Coronary artery (tissue), 2 donors: ENCODE results near the gene EVC2.

ENCODE experiments used
- DNase-seq: peaks from one replicate; pipeline ENCODE4 v3.0.0-alpha.2; 2017; ENCODE audit warnings: low spot score
- H3K27ac ChIP-seq, 2 donors: fragments of 200-600 bp; sonication (generic); one replicate each; pipeline ENCODE4 v1.5.1; 2016 to 2019
- H3K4me3 ChIP-seq: fragments of 200-600 bp; sonication (generic); 2 replicates; pipeline ENCODE4 v1.5.1; 2016; ENCODE audit warnings: mild to moderate bottlenecking, moderate library complexity
- TF ChIP-seq, protein P1 (sequence below): fragments of 200-600 bp; sonication (generic); IDR thresholded peaks from one replicate; pipeline ENCODE4 v1.5.1; 2019; ENCODE audit warnings: antibody characterized with exemption

EVC2 gene

DNA sequence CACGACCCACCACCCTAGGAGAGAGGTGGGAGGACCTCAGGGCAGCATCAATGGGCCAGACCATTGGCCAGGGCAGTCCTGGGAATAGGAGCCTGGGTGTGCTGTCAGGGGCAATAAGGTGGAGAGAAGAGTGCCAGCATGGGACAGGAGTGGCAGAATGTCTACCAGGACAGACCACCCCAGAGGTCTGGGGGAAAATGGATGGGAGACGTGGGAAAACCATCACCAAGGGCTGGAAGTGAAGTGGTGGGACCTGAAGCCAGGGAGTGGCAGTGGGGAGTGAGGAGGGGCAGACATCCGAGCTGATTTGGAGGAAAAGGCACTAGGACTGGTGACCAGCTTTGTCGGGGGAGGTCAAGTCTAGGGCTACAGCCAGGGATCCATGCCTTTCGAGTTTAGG, 993 bp downstream of the EVC2 start:
- TF ChIP-seq, protein P1, sequence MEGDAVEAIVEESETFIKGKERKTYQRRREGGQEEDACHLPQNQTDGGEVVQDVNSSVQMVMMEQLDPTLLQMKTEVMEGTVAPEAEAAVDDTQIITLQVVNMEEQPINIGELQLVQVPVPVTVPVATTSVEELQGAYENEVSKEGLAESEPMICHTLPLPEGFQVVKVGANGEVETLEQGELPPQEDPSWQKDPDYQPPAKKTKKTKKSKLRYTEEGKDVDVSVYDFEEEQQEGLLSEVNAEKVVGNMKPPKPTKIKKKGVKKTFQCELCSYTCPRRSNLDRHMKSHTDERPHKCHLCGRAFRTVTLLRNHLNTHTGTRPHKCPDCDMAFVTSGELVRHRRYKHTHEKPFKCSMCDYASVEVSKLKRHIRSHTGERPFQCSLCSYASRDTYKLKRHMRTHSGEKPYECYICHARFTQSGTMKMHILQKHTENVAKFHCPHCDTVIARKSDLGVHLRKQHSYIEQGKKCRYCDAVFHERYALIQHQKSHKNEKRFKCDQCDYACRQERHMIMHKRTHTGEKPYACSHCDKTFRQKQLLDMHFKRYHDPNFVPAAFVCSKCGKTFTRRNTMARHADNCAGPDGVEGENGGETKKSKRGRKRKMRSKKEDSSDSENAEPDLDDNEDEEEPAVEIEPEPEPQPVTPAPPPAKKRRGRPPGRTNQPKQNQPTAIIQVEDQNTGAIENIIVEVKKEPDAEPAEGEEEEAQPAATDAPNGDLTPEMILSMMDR, result no peak
- Histone ChIP-seq H3K4me3 (peak overlapping the region; percentile 81), H3K27ac (peak overlapping the region in 1 of 2 donors; percentile 91)
- no peak for DNase-seq

DNA sequence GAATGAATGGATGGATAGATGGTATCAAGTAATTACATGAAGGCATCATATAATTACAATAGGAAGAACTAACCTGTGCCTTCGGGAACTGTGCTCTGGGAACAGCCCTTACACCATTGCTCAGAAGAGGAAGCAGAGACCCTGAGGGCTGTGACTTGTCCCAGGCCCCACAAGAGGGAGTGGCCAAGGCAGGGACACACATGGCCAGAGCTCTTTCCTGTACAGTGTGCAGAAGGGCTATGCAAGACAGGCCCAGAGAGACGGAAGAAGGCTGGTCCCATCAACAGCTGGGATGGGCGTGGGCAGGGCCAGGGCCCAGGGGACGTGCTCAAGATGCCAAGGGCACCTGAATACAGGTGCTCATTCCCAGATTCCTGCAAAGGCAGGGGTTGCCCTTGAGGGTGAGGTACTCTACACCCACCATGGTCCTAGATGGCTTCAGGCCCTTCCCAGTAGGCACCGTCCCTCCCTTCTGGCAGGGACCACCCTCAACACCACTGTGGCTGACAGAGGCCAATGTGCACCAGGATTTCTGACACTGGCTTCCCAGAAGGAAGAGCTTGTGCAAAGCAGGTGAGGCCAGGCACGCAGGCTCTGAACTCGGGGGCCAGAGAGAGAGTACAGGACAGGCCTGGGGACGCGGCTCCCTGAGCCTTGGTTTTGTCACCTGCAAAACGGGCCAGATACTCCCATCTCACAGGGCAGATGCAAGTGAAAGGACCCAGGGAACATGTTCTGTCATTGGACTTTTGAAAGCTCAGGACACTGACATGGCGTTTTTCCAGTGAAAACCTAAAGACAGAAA, 1.7 kb downstream of the EVC2 start:
- Histone ChIP-seq H3K4me3 (peak overlapping the region; percentile 81), H3K27ac (peak overlapping the region in 1 of 2 donors; percentile 91)
- DNase-seq, result no peak
- TF ChIP-seq, protein P1, result no peak

DNA sequence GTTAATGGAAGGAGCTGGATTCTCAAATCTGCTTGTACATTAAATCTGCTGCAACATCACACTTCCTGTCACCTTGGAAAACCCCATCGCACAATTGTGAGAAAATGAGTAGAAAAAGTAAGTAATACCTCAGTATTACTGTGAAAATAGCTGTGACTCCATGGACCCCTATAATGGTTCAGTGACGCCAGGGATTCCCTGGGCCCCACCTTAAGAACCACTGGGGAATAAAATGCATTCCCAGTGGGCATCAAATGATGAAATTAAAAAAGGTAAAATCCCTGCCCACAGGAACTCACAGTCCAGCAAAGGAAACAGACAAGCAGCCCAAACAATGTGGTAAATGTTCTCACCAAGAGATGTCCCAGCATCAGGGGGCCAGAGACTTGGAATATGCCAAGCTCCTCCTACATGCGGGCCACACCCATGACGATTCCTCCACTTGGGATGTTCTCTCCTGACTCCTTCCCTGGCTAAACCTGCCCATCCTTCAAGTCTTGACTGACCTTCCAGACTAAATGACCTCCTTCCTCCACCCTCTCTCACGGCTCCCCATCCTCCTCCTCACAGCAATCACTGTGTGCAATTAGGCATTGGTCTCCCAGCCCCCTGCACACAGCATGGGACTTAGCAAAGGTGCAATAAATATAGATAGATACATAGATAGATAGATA, 2.6 kb downstream of the EVC2 start:
- Histone ChIP-seq H3K4me3 (no peak overlapping the region), H3K27ac (peak overlapping the region in 1 of 2 donors; percentile 44)
- TF ChIP-seq, protein P1, result no peak
- no peak for DNase-seq

DNA sequence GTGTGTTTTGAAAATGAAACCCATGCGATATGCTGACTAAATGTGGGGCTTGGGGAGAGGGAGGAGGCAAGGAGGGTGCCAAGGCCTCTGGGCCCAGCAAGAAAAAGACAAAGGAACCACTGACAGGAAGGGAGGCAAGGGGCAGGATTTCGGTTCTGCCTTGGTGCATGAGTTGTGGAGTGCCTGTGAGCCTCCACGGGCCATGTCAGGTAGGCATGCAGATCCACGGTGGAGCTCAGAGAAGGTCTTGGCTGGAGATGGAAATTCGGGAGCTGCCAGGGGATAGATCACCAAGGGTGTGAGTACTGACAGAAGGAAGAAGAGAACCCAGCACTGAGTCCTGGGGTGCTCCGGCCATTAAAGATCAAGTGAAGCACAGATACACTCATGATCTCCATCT, 4.1 kb downstream of the EVC2 start:
- TF ChIP-seq, protein P1, result no peak
- Histone ChIP-seq H3K4me3 (no peak overlapping the region), H3K27ac (no peak overlapping the region)
- DNase-seq, result no peak

DNA sequence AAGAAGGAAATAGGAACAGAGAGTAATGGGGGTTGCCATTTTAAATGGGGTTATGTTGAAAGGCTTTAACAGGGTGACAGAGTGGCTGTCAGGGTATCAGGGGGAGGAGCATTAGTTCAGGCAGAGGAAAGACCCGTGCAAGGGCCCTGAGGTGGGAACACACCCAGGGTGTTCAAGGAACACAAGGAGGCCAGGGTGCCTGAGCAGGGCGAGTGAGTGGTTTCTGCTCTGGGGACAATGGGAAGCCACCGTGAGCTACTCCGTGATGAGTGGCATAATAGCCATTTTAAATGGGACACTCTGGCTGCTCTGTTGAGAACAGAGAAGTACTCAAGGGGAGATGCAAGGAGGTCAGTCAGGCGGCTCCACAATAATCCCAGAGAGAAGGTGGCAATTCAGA, 4.5 kb downstream of the EVC2 start:
- TF ChIP-seq, protein P1, result no peak
- H3K27ac ChIP-seq, result no peak overlapping the region
- no peak overlapping the region for H3K4me3 ChIP-seq
- DNase-seq, result no peak

DNA sequence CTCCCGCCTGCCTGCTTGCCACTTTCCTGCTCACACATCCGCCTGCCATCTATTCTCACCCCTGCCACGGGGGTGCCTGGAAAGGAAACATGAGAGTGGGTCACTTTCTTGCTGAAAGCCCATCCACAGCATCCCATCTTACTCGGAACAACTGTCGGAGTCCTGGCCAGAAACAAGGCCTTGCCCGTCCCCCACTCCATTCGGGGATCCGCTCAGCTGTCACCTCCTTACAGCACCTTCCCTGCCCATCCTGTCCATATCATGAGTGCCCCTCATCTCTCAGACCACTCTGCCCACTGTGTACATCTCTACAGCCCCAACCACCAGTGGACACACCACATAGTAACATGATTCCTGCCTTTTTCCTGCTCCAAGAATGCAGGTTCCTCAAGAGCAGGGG, 6.4 kb downstream of the EVC2 start:
- no peak for DNase-seq
- Histone ChIP-seq H3K27ac (no peak overlapping the region), H3K4me3 (no peak overlapping the region)
- TF ChIP-seq, protein P1, result no peak

DNA sequence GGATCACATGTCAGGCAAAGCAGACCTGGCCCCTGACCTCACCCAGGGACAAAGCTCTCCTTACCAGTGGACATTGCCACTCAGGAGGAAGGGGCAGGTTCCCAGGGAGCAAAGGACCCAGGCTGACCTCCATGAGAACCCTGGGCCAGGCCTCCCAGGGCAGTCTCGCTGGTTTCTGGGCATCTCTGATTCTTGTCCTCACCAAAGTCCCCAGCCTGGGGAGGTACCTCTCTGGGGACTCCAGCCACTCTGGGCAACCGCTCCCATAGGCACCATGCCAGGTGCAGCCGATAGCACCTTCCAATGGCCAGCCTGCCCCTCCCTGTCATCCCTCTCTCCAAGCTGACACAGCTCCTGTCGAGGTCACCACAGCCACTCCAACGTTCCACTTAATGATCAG, 7.9 kb downstream of the EVC2 start:
- TF ChIP-seq, protein P1, result no peak
- no peak for DNase-seq

More for the DNA sequence above, 7.9 kb downstream of the EVC2 start:
- H3K4me3 ChIP-seq, result no peak overlapping the region
- H3K27ac ChIP-seq, result no peak overlapping the region
